NB4 (cell line): ENCODE measurements around the gene SH3PXD2B.

Experiments
- POLR2A ChIP-seq: IDR thresholded peaks from 2 replicates; pipeline ENCODE4 v1.6.1; 2011; ENCODE audit warnings: mild to moderate bottlenecking; ENCODE audit not compliant: insufficient read length; ENCODE audit errors: extremely low read depth
- TF ChIP-seq, protein P1 (sequence below): IDR thresholded peaks from one replicate; pipeline ENCODE4 v1.5.1; 2012; ENCODE audit warnings: low read depth, low read length
- TF ChIP-seq, protein P2 (sequence below): IDR thresholded peaks from 2 replicates; pipeline ENCODE4 v1.6.1; 2011; ENCODE audit warnings: low read depth, low read length

DNA sequence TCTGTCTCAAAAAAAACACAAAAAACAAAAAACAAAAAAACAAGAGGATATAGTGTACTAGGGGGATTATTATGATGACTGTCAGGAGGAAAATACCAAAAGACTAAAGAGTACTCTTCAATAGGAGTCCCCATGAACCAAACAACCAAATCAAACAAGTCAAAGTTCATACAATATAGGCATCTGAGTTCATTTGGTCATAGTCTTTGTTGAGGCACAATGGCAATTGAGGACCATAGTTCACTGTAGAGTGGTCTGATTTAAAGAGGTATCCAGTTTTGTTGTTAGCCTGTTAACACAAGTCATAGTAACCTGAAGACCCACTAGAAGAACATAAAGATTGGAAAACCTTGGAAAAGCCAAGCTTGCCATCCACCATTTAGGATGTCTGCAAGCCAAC is 159.5 kb downstream of the SH3PXD2B start:
- TF ChIP-seq, protein P1, sequence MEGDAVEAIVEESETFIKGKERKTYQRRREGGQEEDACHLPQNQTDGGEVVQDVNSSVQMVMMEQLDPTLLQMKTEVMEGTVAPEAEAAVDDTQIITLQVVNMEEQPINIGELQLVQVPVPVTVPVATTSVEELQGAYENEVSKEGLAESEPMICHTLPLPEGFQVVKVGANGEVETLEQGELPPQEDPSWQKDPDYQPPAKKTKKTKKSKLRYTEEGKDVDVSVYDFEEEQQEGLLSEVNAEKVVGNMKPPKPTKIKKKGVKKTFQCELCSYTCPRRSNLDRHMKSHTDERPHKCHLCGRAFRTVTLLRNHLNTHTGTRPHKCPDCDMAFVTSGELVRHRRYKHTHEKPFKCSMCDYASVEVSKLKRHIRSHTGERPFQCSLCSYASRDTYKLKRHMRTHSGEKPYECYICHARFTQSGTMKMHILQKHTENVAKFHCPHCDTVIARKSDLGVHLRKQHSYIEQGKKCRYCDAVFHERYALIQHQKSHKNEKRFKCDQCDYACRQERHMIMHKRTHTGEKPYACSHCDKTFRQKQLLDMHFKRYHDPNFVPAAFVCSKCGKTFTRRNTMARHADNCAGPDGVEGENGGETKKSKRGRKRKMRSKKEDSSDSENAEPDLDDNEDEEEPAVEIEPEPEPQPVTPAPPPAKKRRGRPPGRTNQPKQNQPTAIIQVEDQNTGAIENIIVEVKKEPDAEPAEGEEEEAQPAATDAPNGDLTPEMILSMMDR = no peak
- TF ChIP-seq POLR2A = no peak
- TF ChIP-seq, protein P2, sequence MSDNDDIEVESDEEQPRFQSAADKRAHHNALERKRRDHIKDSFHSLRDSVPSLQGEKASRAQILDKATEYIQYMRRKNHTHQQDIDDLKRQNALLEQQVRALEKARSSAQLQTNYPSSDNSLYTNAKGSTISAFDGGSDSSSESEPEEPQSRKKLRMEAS = no peak
